Measurements from ENCODE around the gene PEMT. TPM values are rescaled to one million over a fixed set of nuclear protein-coding genes. Genes with fewer than 3 reads are reported as not detected.

PEMT gene
- total and polyA plus RNA-seq, 2 of the 4 experiments (the other 2 are of a cell fraction): 23.3 to 49.5 TPM

- H3K4me2 ChIP-seq (ENCODE audit: low read depth, low read length): no peak overlapping the region
- no peak overlapping the region for H2BK15ac ChIP-seq (ENCODE audit: low read depth, low read length)
- no peaks in the 10 kb centered on the region for H3K9me3 ChIP-seq (ENCODE audit: control insufficient read depth, insufficient read depth, low read length)
- in situ Hi-C loops (cut with MboI; ENCODE audit: low sequenced_read_pairs) (no loop called here), intact Hi-C loops (cut with micrococcal nuclease) (no loop called here), dilution Hi-C loops (cut with HindIII; ENCODE audit: low sequenced_read_pairs, unreplicated experiment) (no loop called here)
- no peak overlapping the region for H3K14ac ChIP-seq (replicated peaks; ENCODE audit: low read depth, low read length)
- H3K9ac ChIP-seq (ENCODE audit: low read depth, low read length): no peak overlapping the region
- no CpG with 5 or more reads among the region's 4 CpGs for WGBS, 2 experiments (ENCODE audit: extremely low coverage in 2 of 2, insufficient read length in 1 of 2)
- H4K8ac ChIP-seq (ENCODE audit: low read depth in 2 of 2, low read length in 2 of 2): no peak overlapping the region
- ChIA-PET CTCF (no interaction called here), POLR2A (ENCODE audit: unreplicated experiment) (no interaction called here)
- no peak overlapping the region for H4K91ac ChIP-seq (ENCODE audit: insufficient read depth, low read depth, low read length)
- H3K27ac ChIP-seq (ENCODE audit: insufficient read depth, low read length): no peak overlapping the region
- H3K23ac ChIP-seq (ENCODE audit: low read depth, low read length): no peak overlapping the region
- no peaks in the 10 kb centered on the region for H4K20me1 ChIP-seq (ENCODE audit: insufficient read depth, low read length)
- H3K79me1 ChIP-seq (ENCODE audit: low read depth in 1 of 2, low read length in 2 of 2): no peaks in the 10 kb centered on the region
- H3K9me1 ChIP-seq (ENCODE audit: insufficient read depth, low read length): no peaks in the 10 kb centered on the region; the same call in none of the 2 replicates
- no peak overlapping the region for H2AFZ ChIP-seq (replicated peaks; ENCODE audit: low read length, poor library complexity)
- TF ChIP-seq CEBPB (IDR thresholded peaks at IDR 0.05; ENCODE audit: low read depth, low read length) (no peak), USF2 (IDR thresholded peaks at IDR 0.05; ENCODE audit: low read depth, low read length) (no peak), NFE2L2 (IDR thresholded peaks at IDR 0.05; ENCODE audit: low read depth, low read length) (no peak), CHD1 (IDR thresholded peaks at IDR 0.05; ENCODE audit: low read depth, low read length) (no peak), CTCF (conservative IDR thresholded peaks at IDR 0.05; ENCODE audit: low read depth, low read length) (no peak), MXI1 (IDR thresholded peaks at IDR 0.05; ENCODE audit: borderline replicate concordance, low read depth, low read length) (no peak), SMC3 (IDR thresholded peaks at IDR 0.05; ENCODE audit: low read depth, low read length) (no peak), RFX5 (IDR thresholded peaks at IDR 0.05; ENCODE audit: low read depth, low read length) (no peak), MAFK (IDR thresholded peaks at IDR 0.05; ENCODE audit: low read depth, low read length) (no peak), MAZ (IDR thresholded peaks at IDR 0.05; ENCODE audit: borderline replicate concordance, low read depth, low read length) (no peak), BHLHE40 (IDR thresholded peaks at IDR 0.05; ENCODE audit: low read depth, low read length) (no peak)
- no TSS peak for BruUV-seq (replicated peaks)
- H4K5ac ChIP-seq (ENCODE audit: low read depth, low read length): no peak overlapping the region
- H2BK20ac ChIP-seq (ENCODE audit: low read depth, low read length): no peak overlapping the region
- ATAC-seq (ENCODE audit: low read depth) (no peak), DNase-seq (no peak)
- no peak overlapping the region for H2BK120ac ChIP-seq (ENCODE audit: low read depth, low read length)
- no peak overlapping the region for H3K4ac ChIP-seq (ENCODE audit: low read depth, low read length)
- no peaks in the 10 kb centered on the region for H3K36me3 ChIP-seq (ENCODE audit: control insufficient read depth, insufficient read depth, low read length)
- H3K27me3 ChIP-seq (ENCODE audit: control insufficient read depth, insufficient read depth, low read length): peaks cover 7% of the 10 kb centered on the region; the same call in 1 of the 2 replicates
- no peaks in the 10 kb centered on the region for H3K4me1 ChIP-seq (ENCODE audit: control insufficient read depth, insufficient read depth, low read length)
- no peak overlapping the region for H2AK5ac ChIP-seq (ENCODE audit: low read depth, low read length)
- no peak overlapping the region for H3K4me3 ChIP-seq (ENCODE audit: insufficient read depth, low read depth, low read length)
- H3K56ac ChIP-seq (ENCODE audit: extremely low read depth, insufficient read depth, low read length): no peak overlapping the region
- H2AK9ac ChIP-seq (replicated peaks; ENCODE audit: low read depth, low read length, poor library complexity): no peak overlapping the region
- H2BK5ac ChIP-seq (ENCODE audit: low read depth, low read length, poor library complexity, severe bottlenecking): no peak overlapping the region
- no peak overlapping the region for H3K18ac ChIP-seq (ENCODE audit: low read depth, low read length)
Measured at GRCh38 chr17:17599965-17600364, 8.5 kb upstream of the PEMT start.

All from IMR-90 (cell line).